Ammon's horn (tissue), 1 donor: ENCODE results near the gene OR52E6.

ENCODE experiments used
- DNase-seq: peaks from one replicate; pipeline ENCODE4 v3.0.0-alpha.2; 2016; ENCODE audit warnings: low spot score

Gene OR52E6

DNA sequence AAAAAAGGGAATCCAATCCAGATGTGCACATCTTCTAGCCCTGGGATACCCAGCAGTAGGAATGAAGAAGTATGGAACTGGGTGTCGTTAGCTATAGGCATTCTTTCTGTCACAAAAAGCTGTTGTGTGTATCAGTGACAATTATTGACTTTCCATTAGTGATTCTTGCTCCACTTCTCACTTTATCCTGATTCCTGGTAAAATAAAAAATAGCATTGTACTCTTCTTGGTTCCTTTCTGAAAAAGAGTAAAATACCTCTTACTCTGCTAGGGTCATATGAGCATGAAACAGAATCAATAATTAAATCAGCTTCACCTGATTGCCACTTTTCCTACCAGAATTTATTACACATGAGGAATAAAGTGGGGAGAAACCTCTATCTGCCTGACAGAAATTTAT lies at the start of gene OR52E6:
Gene OR52E6 (minus strand): TSS at position 101 of the 400 bp plus-strand sequence. CDS start 0 bp downstream, at position 101.
- no peak for DNase-seq

DNA sequence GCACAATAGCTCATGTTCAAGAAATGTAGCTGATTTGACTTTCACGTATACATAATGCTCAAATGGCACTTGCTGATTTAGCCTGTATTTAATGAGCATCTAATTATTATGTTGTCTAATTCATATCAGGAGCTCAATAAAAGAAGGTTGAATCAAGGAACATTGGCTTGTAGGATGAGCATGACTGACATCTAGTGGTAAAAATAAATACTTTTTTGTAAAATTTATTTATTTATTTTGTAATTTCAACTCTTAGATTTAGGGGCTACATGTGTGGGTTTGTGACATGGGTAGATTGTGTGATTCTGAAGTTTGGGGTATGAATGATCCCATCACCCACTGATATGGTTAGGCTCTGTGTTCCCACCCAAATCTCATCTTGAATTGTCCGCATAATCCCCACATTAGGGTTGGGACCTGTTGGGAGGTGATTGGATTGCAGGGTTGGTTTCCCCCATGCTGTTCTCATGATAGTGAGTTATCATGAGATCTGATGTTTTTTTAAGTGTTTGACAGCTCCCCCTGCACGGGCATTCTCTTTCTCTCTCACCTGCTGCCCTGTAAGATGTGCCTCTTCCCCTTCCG lies 49.6 kb upstream of the OR52E6 start:
- no peak for DNase-seq

DNA sequence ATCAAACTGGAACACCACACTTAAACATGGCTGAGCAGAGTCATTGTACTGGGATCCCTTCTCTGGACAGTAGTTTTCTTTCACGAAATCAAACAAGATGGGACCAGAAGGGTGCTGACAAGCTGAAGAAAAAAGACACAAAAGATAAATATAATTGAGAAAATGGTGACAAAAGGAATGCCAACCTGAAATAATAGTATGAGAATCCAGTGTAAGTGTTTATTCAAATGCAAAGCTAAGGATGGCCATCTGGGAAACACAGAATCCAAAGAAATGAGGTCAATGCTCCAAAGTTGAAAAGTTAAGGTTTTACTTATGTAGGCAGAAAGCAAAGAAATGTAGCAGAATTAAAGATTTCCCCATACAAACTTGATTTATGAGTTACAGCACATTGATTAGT lies 46.0 kb upstream of the OR52E6 start:
- DNase-seq: no peak

DNA sequence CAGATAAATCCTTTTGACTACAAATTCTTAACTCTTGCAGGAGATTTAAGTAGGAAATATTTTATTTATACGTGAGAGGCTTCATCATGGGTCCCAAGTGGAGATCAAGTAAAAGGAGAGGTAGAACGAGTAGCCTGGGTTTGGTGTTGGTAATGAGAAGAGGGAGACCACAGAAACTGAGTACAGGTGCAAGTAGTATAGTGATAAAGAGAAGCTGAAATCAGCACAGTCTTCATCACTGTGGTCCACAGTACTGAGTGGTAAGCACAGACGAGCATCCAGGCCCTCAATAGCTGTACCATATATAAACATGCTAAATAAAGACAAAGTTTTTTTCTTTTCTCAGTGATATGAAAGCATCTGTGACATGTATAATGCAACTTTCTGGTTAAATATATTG lies 45.5 kb upstream of the OR52E6 start:
- DNase-seq: no peak

DNA sequence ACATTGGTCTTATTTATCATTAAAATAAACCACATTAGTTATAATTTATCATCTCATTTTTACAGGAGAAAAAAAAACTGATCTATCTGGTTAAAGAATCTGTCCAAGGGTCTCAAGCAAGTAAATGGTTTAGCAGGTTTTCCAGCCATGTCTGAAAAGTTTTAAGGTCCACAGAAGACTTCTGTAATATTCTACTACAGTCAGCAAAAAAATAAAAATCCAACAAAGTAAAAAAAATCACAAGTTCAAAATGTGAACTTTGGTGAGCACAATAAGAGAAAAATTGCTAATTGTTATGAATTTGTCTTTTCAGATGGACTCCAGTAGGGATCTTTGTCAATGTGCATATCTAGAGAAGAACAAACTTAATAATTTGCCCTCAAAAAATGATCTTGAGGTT lies 40.1 kb upstream of the OR52E6 start:
- no peak for DNase-seq

DNA sequence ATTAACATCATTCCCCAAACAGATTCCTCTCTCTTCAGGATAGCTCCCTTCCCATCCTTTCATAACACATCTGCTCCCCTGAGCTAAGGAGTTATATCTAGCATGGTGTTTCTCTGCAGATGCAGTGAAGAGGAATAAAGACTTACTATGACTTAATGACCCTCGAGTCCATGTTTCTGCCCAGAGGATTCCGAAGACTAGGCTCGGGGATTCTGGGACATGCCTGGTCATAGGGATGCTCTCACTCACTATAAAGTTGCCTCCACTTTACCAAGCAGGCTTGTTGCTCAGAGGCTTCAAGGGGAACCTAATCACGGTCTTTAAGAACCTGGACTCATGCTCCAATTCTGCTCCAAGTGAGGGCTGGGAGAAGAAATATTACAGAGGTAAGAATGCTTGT lies 38.6 kb upstream of the OR52E6 start, which contains the start of gene OR52E4:
Gene OR52E4 (plus strand): TSS at position 301 of the 400 bp plus-strand sequence. CDS start 3,664 bp downstream, outside the sequence.
- DNase-seq: no peak

DNA sequence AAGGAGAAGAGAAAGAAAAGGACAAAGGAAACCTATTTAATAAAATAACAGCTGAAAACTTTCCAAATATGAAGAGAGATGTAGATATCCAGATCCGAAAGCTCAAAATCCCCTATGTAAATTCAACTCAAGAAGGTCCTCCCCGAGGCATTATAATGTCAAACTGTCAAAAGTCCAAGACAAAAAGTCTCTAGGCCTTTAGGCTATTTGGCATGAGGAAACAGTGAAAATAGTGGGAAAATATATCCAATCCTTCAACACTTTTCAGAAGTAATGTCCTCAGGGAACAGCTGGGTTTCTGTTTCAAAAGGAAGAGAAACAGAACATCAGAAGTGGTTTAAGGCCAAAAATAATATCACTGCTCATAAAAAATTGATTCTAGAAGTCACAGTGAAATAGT lies 36.9 kb upstream of the OR52E6 start:
- no peak for DNase-seq

DNA sequence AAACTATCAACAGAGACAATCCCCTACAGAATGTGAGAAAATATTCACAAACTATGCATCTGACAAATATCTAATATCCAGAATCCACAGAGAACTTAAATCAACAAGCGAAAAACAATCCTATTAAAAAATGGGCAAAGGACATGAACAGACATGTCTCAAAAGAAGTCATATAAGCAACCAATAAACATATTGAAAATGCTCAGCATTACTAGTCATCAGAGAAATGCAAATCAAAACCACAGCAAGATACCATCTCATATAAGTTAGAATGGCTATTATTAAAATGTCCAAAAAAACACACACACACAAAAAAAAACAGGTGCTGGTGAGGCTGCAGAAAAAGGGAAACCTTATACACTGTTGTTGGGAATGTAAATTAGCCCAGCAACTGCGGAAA lies 24.1 kb upstream of the OR52E6 start:
- no peak for DNase-seq

DNA sequence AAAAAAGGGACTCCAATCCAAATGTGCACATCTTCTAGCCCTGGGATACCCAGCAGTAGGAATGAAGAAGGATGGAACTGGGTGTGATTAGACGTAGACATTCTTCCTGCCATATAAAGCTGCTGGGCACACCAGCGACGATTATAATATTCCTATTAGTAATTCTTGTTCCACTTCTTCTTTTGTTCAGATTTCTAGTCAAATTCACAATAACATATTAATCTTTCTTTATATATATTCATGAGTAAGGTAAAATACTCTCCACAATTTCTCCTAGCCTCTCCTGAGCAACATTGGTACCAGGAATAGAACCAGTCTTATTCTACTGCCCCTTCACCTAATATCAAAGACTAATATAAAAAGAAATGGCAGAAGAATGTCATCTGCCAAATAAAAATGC lies 15.9 kb upstream of the OR52E6 start, which contains the start of gene OR52E8:
Gene OR52E8 (minus strand): TSS at position 101 of the 400 bp plus-strand sequence. CDS start 0 bp downstream, at position 101.
- no peak for DNase-seq

DNA sequence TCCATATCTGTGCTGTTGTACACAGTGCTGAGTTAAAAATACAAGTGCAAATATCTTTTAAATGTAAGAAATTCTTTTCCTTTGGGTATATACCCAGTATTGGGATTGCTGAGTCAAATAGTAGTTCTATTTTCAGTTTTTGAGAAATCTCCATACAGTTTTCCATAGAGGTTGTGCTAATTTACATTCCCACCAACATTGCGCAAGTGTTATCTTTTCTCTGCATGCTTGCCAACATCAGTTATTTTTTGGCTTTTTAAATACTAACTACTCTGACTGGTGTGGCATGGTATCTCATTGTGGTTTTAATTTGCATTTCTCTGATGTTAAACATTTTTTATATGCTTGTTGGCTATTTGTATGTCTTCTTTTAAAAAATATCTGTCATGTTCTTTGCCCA lies 9.3 kb upstream of the OR52E6 start:
- DNase-seq: no peak

DNA sequence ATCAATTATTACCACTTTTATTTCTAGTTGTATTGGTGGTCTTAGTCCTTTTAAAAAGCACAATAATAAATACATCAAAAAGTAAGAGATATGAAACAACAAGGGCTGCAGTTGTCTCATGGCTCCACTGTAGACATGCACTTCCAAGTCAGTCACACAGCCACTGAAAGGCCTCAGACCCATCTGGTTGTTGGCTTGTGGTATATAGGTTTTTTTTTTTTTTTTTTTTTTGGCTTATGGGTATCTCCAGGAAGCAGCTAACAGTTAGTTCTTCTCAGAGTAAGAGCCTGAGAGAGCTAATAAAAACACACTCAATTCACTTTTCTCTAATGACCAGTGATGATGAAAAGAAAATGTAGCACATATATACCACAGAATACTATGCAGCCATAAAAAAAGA lies 6.0 kb upstream of the OR52E6 start:
- no peak for DNase-seq

DNA sequence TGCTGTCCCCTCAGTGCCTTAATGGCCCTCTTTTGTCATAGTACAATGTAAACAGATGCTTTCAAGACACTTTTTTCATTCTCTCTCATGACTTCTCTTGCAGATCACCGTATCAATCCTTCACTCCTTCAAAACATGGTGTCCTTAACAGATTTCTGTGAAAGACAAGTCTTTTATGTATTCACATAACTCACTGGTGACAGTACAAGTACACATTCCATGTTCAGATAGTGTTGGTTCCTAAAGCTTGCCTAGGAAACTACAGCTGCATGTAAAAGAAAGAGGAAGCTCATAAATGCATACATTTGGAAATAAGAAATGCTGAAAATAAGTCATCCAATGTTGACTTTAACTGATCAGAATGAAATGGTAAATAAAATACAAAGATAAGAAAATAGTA lies 5.0 kb upstream of the OR52E6 start:
- no peak for DNase-seq

DNA sequence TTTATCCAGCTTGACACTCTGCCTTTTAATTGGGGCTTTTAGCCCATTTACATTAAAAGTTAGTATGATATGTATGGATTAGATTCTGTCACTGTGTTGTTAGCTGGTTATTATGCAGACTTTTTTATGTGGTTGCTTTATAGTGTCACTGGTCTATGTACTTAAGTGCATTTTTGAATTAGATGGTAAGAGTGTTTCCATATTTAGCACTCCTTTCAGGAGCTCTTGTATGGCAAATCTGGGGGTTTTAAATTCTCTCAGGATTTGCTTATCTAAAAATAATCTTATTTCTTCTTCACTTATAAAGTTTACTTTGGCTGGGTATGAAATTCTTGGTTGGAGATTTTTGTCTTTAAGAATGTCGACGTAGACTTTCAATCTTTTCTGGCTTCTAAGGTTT lies 4.0 kb downstream of the OR52E6 start:
- no peak for DNase-seq

DNA sequence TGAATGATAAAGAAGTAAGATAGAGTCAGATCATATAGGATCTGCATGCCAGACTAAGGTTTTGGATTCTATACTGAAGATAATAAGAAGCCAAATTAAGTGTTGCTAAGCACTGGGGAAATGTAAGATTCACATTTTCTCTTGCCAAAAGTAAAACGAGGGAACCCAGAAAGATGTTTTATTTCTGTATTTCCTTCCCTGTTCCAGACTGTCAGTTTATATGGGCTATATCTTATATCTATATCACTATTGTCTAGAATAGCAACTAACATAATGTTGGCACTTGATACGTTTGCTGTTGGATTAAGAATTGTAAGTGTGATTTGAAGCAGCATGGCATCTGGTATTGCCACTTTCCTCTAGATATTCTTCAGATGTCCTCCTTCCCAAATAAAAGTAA lies 8.3 kb downstream of the OR52E6 start:
- DNase-seq: no peak

DNA sequence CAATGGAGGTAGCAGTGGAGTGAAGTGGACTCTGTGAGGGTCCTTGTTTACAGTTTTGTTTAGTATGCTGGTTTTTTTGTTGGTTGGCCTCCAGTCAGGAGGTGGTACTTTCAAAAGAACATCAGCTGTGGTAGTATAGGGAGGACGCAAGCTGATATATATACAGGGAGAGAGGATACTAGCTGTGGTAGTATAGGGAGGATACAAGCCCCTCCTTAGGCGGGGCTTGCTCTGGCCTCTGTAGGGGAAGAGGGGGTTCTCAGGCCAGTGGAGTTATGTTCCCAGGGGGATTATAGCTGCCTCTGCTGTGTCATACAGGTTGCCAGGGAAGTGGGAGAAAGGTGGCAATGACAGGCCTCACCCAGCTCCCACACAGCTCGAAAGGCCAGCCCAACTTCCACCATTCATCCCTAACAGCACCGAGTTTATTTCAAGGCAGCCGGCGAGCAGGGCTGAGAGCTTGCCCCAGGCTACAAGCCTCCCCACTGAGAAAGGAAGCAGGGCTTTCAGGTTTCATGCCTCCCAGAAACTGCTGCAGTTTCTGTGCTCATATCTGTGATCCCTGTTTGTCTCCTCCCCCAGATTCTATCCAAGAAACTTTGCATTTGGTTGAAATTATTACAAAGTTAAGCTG lies 10.4 kb downstream of the OR52E6 start:
- no peak for DNase-seq

DNA sequence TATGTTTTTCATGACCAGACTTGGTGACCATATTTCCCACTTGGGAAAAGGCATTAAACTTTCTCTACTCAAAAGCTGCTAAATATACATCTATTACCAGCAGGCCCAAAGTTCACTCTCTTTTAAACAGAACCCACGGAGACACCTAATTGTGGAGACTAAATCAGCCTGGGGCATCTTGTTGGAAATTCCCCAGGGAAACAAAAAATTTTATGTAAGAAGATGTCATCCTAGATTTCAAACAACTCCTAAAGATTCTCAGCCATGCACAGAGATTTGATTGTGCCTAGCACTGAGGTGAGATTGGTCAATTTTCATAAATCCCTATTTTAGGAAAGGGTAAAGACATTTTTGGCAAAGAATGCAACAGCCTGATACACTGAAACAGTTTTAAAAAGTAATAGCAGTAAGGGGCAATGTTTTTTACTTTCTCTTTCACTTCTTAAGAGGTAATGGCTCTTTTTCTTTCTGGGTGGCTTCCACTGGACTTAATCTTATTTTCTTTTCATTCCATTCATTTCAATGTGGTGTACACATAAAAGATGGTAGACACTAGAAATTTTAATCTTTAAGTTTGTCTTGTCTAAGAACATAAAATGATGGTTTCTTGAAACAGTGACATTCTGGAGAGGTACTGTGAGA lies 23.3 kb downstream of the OR52E6 start:
- DNase-seq: no peak

DNA sequence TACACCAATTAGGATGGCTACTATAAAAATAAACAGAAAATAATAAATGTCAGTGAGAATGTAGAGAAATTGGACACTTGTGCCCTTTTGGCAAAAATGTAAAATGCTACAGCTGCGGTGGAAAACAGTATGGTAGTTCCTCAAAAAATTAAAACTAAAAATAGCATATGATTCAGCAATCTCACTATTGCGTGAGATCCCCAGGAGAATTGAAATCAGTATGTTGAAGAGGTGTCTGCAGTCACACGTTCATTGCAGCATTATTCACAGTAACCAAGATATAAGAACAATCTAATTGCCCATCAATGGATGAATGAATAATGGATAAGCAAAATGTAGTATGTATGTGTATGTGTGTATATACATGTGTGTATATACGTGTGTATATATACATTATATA lies 26.2 kb downstream of the OR52E6 start:
- DNase-seq: no peak

DNA sequence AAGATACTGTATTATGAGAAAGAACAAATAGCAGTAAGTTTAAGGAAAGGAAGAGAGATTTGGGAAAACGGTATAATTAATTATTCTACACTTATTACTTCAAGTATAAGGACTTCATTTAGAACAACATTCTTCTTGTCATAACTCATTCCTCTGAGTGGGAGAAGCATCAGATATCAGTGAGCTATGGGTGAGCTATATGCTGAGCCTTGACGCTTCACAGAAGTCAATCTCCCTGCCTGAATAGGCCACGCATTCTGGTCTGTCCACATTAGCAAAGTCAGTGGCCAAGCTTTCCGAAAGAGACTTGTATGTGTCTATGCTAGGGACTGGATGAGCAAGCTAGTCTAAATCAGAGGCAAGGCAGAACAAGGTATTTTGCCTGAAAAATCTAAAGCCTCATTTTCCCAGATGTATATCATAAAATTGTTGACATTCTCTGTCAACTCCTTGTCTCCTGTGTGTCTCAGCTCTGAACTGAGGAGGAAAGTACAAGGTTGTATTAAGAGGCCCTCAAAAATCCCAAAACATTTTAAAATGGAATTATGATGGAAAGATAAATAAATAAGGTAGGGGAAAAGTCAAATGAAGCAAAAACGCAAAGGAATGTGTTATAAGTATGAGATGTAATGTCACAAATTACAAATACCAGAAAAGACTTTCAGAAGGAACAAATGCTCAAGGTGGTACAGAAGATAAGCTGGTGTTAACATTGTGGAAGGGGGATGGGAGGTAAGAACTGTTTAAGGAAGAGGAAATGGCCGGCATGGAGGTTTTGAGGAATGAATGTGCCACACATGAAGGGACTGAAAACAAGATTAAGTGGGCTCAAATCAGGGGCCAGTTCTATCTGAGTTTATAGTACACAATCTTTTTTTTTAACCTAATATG lies 31.5 kb downstream of the OR52E6 start:
- no peak for DNase-seq

DNA sequence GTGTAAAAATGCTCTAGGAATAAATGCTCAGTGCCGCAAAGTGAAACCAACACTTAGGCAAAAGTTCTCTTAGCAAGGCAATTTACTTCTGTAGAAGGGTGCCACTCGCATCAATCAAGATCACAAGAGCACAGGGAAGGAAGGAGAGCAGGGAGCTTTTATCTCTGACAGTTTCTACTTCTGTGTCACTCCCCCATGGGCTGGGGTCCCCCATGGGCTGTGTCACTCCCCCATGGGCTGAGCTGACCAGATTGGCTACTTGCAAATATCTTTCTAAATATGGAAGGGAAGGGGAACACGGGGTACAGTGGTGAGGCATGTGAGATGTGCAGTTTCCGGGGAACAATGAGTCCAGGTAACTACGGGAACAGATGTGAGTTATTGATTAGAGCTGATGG lies 32.6 kb downstream of the OR52E6 start:
- DNase-seq: no peak

DNA sequence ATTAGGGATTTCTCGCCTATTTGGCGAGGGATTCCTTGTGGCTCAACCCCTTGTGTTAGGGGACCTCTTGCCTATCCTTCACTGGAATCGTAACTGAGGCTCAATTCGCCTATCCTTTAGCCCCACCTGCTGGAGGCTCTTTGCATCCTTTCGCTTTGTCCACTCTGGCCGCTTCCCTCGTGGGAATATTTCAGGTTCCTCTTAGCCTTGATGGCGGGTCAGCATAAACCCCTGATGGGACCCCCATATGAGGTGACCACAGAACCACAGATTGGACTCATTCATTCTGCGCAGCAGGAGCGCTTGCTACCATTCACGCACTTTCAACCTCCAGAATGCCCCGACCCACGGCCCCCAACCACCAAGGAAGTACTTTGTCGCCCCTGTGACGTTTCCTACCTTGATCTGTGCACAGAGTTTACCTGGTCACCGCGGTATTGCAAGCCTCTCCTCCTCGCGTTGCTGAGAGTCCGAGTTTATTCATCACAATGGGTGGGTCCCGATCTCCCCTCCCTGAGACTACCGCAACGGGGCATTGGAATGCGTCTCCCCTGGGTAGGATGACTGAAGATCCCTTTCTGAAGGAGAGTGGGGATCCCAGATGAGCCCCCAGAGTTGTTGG lies 33.1 kb downstream of the OR52E6 start, which contains the start of gene OR52N2:
Gene OR52N2 (plus strand): TSS at position 425 of the 622 bp plus-strand sequence. CDS start 11,412 bp downstream, outside the sequence.
- DNase-seq: peak; percentile 84

DNA sequence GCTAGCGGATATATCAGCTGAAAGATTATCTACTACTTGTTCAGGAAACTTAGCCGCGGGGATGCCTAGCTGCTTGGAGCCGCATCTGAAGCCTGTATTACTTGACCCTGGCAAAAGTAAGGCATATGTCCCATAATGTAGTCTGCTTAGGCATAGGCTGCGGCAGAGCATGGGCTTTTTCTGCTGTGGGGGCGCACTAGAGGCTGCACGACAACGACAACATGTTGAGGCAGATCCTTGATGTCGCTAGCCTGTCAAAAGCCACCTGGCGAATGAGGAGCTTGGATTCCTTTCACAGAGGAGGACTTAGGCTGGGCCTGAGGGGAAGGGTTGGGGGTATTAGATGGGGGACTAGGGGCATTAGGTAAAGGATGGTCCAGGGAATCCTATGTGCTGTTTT lies 34.1 kb downstream of the OR52E6 start:
- DNase-seq: no peak

DNA sequence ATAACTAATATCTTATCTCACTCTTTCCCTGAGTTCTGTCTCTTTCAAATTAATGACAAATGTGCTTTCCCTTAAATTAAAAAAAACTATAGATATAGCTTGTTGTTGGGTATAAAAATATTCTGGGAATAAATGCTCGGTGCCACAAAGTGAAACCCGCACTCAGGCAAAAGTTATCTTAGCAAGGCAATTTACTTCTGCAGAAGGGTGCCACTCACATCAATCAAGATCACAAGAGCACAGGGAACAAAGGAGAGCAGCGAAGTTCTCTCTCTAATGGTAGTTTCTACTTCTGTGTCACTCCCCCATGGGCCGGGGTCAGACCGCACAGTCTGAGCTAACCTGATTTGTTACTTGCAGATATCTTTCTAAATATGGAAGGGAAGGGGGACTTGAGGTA lies 37.7 kb downstream of the OR52E6 start:
- no peak for DNase-seq
